ENCODE measurements around the gene RYR3.

RYR3 gene

DNA sequence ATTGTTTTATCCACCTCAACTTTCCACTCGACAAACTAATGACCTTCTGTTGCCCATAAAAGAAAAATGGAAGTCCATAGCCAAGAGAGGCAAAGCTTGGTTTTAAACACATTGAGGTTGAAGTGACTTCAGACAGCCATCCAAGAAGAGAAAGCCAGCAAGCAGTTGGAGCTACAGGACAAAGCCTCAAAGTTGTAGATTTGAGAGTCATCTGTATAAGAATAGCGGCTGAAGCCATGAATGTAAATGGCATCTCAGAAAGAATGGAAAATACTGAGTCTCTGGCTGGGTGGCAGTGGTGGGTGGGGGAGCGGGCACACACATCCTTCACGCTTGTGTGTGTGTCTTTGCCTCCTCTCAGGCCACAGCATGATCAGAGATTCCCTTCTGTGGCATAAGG is 533.4 kb downstream of the RYR3 start (continued):
- TF ChIP-seq, protein P1, sequence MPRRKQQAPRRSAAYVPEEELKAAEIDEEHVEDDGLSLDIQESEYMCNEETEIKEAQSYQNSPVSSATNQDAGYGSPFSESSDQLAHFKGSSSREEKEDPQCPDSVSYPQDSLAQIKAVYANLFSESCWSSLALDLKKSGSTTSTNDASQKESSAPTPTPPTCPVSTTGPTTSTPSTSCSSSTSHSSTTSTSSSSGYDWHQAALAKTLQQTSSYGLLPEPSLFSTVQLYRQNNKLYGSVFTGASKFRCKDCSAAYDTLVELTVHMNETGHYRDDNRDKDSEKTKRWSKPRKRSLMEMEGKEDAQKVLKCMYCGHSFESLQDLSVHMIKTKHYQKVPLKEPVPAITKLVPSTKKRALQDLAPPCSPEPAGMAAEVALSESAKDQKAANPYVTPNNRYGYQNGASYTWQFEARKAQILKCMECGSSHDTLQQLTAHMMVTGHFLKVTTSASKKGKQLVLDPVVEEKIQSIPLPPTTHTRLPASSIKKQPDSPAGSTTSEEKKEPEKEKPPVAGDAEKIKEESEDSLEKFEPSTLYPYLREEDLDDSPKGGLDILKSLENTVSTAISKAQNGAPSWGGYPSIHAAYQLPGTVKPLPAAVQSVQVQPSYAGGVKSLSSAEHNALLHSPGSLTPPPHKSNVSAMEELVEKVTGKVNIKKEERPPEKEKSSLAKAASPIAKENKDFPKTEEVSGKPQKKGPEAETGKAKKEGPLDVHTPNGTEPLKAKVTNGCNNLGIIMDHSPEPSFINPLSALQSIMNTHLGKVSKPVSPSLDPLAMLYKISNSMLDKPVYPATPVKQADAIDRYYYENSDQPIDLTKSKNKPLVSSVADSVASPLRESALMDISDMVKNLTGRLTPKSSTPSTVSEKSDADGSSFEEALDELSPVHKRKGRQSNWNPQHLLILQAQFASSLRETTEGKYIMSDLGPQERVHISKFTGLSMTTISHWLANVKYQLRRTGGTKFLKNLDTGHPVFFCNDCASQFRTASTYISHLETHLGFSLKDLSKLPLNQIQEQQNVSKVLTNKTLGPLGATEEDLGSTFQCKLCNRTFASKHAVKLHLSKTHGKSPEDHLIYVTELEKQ (tag by site-specific recombination; IDR thresholded peaks at IDR 0.05; ENCODE audit: borderline replicate concordance), result no peak
- no peak for TF ChIP-seq ZNF560 (tag by site-specific recombination; IDR thresholded peaks at IDR 0.05; ENCODE audit: borderline replicate concordance)
- no peak for TF ChIP-seq SP2 (tag by site-specific recombination; IDR thresholded peaks at IDR 0.05)
- no peak for TF ChIP-seq ZBTB8A (tag by site-specific recombination; IDR thresholded peaks at IDR 0.05)
- no peak for TF ChIP-seq ZNF202 (tag by site-specific recombination; IDR thresholded peaks at IDR 0.05; ENCODE audit: borderline replicate concordance)
- TF ChIP-seq, protein P2, sequence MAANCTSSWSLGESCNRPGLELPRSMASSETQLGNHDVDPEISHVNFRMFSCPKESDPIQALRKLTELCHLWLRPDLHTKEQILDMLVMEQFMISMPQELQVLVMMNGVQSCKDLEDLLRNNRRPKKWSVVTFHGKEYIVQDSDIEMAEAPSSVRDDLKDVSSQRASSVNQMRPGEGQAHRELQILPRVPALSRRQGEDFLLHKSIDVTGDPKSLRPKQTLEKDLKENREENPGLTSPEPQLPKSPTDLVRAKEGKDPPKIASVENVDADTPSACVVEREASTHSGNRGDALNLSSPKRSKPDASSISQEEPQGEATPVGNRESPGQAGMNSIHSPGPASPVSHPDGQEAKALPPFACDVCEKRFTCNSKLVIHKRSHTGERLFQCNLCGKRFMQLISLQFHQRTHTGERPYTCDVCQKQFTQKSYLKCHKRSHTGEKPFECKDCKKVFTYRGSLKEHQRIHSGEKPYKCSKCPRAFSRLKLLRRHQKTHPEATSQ (tag by site-specific recombination; IDR thresholded peaks at IDR 0.05), result no peak
- TF ChIP-seq OVOL3 (tag by site-specific recombination; IDR thresholded peaks at IDR 0.05), result no peak

DNA sequence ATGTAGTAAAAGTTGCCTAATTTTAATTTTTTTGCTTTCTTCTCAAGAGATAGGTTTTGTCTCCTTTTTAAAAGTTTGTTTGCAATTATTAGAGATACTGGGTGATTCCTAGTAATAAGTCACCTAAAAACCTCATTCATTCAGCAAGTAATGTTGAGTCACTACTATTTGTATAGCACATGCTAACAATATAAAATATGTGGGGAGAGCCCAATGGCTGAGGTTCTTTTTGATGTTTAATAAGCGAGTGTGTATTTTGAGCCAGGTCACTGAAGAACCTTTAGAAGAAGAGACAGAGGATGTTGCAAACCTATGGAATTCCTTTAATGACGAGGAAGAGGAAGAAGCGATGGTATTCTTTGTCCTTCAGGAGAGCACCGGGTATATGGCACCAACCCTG is 533.8 kb downstream of the RYR3 start:
- Histone ChIP-seq H3K4me1 (ENCODE audit: control insufficient read depth, insufficient read depth, low read length) (no peaks in the 10 kb centered on the region), H3K4me3 (ENCODE audit: low read depth, low read length) (no peak overlapping the region), H3K27ac (ENCODE audit: extremely low read depth, low read depth, low read length) (no peak overlapping the region), H3K36me3 (ENCODE audit: control insufficient read depth in 2 of 2, insufficient read depth in 1 of 2, low read length in 2 of 2) (no peaks in the 10 kb centered on the region), H3K9me3 (ENCODE audit: control insufficient read depth, insufficient read depth, low read depth, low read length) (no peaks in the 10 kb centered on the region)
- TF ChIP-seq ZNF292 (tag by site-specific recombination; IDR thresholded peaks at IDR 0.05; ENCODE audit: borderline replicate concordance, low read depth) (no peak), ZNF560 (tag by site-specific recombination; IDR thresholded peaks at IDR 0.05; ENCODE audit: borderline replicate concordance) (no peak), ZNF549 (tag by site-specific recombination; IDR thresholded peaks at IDR 0.05) (no peak), ZNF768 (tag by site-specific recombination; IDR thresholded peaks at IDR 0.05) (no peak), ZNF341 (tag by site-specific recombination; IDR thresholded peaks at IDR 0.05; ENCODE audit: low read depth) (no peak)
- CTCF ChIA-PET, result no interaction called here
- POLR2A ChIA-PET, result no interaction called here

DNA sequence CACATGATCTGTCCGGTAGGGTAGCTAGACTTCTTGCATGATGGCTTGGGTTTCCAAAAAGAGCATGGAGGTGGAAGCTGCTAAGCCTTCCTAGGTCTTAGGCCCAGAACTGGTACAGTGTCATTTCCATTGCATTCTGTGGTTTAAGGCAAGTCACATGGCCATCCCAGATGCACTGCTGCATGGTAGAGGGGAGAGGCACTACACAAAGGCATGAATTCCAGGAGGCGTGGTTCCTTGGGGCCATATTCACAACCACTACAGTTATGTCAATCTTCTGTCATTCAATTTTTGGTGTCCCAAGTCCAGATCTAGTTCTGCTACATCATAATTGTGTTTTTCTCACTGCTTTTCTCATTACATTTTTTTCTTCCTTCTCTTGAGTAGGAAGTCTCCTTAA is 535.4 kb downstream of the RYR3 start:
- POLR2A ChIA-PET, result no interaction called here
- CTCF ChIA-PET, result no interaction called here
- Histone ChIP-seq H3K4me1 (ENCODE audit: control insufficient read depth, insufficient read depth, low read length) (no peaks in the 10 kb centered on the region), H3K27ac (ENCODE audit: extremely low read depth, low read depth, low read length) (no peak overlapping the region), H3K36me3 (ENCODE audit: control insufficient read depth in 2 of 2, insufficient read depth in 1 of 2, low read length in 2 of 2) (no peaks in the 10 kb centered on the region), H3K4me3 (ENCODE audit: low read depth, low read length) (no peak overlapping the region), H3K9me3 (ENCODE audit: control insufficient read depth, insufficient read depth, low read depth, low read length) (no peaks in the 10 kb centered on the region)
- no peak for TF ChIP-seq ZNF394 (tag by site-specific recombination; IDR thresholded peaks at IDR 0.05; ENCODE audit: borderline replicate concordance)
- TF ChIP-seq, protein P1 (tag by site-specific recombination; IDR thresholded peaks at IDR 0.05; ENCODE audit: borderline replicate concordance), result no peak
- TF ChIP-seq, protein P3, sequence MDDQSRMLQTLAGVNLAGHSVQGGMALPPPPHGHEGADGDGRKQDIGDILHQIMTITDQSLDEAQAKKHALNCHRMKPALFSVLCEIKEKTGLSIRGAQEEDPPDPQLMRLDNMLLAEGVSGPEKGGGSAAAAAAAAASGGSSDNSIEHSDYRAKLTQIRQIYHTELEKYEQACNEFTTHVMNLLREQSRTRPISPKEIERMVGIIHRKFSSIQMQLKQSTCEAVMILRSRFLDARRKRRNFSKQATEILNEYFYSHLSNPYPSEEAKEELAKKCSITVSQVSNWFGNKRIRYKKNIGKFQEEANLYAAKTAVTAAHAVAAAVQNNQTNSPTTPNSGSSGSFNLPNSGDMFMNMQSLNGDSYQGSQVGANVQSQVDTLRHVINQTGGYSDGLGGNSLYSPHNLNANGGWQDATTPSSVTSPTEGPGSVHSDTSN (CRISPR knock-in tag; IDR thresholded peaks at IDR 0.05), result no peak
- TF ChIP-seq, protein P4, sequence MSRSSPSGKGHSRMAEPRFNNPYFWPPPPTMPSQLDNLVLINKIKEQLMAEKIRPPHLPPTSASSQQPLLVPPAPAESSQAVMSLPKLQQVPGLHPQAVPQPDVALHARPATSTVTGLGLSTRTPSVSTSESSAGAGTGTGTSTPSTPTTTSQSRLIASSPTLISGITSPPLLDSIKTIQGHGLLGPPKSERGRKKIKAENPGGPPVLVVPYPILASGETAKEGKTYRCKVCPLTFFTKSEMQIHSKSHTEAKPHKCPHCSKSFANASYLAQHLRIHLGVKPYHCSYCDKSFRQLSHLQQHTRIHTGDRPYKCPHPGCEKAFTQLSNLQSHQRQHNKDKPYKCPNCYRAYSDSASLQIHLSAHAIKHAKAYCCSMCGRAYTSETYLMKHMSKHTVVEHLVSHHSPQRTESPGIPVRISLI (tag by site-specific recombination; IDR thresholded peaks at IDR 0.05), result no peak

All from HEK293 (cell line).